Adrenal gland (tissue), 5 donors: ENCODE results near the gene PEX11B.

Experiments used
- CTCF ChIP-seq, 6 experiments: fragments of 450-650 bp in 4 of 6; fragments of 200-600 bp in 2 of 6; sonication (generic) in 1 of 6; IDR thresholded peaks; 1 replicate in 5 of 6; 2 replicates in 1 of 6; pipeline versions ENCODE4 v1.5.1 to v1.8.0; 2016 to 2021; ENCODE audit warnings: antibody characterized with exemption in 6 of 6, mild to moderate bottlenecking in 2 of 6, moderate library complexity in 1 of 6
- POLR2A ChIP-seq, 2 donors: fragments of 450-650 bp; IDR thresholded peaks; one replicate each; pipeline ENCODE4 v1.6.1; 2017; ENCODE audit warnings: antibody characterized with exemption in 2 of 2, mild to moderate bottlenecking in 2 of 2, moderate library complexity in 1 of 2
- donor health status: DM: no; HTN: no; CAD: no.

- no peak for TF ChIP-seq CTCF (IDR thresholded peaks at IDR 0.05)
- TF ChIP-seq POLR2A (IDR thresholded peaks at IDR 0.05), result no peak
These were observed 44.9 kb upstream of the PEX11B start for GRCh38 chr1:145963265-145964019.
